GM19438 (cell line): Measurements from ENCODE around the gene HMGN3.
A peak's percentile ranks its signal among the peaks of the same experiment; 100 is the strongest.

Experiments
- ATAC-seq: cut with Tn5 transposase; IDR thresholded peaks from one replicate; pipeline ENCODE4 v1.9.1; 2021; ENCODE audit warnings: low read depth; ENCODE audit not compliant: unreplicated experiment

HMGN3 gene

GRCh38 chr6:79233611-79234149, 802 bp downstream of the HMGN3 start:
- peak; percentile 64 for ATAC-seq

- no peak for ATAC-seq
Observed at GRCh38 chr6:79232696-79233462, 1.6 kb downstream of the HMGN3 start.

GRCh38 chr6:79231666-79232065, 2.8 kb downstream of the HMGN3 start:
- no peak for ATAC-seq

- ATAC-seq = no peak
Observed at GRCh38 chr6:79231101-79231500, 3.4 kb downstream of the HMGN3 start.

- ATAC-seq = no peak
Observed at GRCh38 chr6:79230149-79230548, 4.3 kb downstream of the HMGN3 start.

- ATAC-seq = no peak
Observed at GRCh38 chr6:79227445-79227844, 7.0 kb downstream of the HMGN3 start.

- ATAC-seq = no peak
Observed at GRCh38 chr6:79226660-79227059, 7.8 kb downstream of the HMGN3 start.

- no peak for ATAC-seq
Observed at GRCh38 chr6:79225717-79226599, 8.5 kb downstream of the HMGN3 start.

- ATAC-seq = no peak
Observed at GRCh38 chr6:79223611-79224404, 10.7 kb downstream of the HMGN3 start.

- ATAC-seq = no peak
Observed at GRCh38 chr6:79215213-79215824, 19.2 kb downstream of the HMGN3 start.

- no peak for ATAC-seq
Observed at GRCh38 chr6:79212859-79213258, 21.6 kb downstream of the HMGN3 start.

- no peak for ATAC-seq
Observed at GRCh38 chr6:79208816-79209215, 25.7 kb downstream of the HMGN3 start.

GRCh38 chr6:79203753-79204253, 30.7 kb downstream of the HMGN3 start:
- no peak for ATAC-seq

GRCh38 chr6:79202556-79202955, 31.9 kb downstream of the HMGN3 start:
- no peak for ATAC-seq

- ATAC-seq = no peak
Observed at GRCh38 chr6:79201983-79202382, 32.5 kb downstream of the HMGN3 start.

GRCh38 chr6:79201143-79201542, 33.3 kb downstream of the HMGN3 start:
- no peak for ATAC-seq

GRCh38 chr6:79196912-79197311, 37.6 kb downstream of the HMGN3 start:
- no peak for ATAC-seq

- no peak for ATAC-seq
Observed at GRCh38 chr6:79193971-79194370, 40.5 kb downstream of the HMGN3 start.

- ATAC-seq = no peak
Observed at GRCh38 chr6:79189760-79190350, 44.6 kb downstream of the HMGN3 start.
